AG08396 (cell line): ENCODE data around the gene FAM83D.
A peak's percentile ranks its signal among the peaks of the same experiment; 100 is the strongest.

Source experiments
- DNase-seq: peaks from one replicate; pipeline ENCODE4 v3.0.0; 2012; ENCODE audit warnings: low spot score, mixed read lengths

Gene FAM83D

GRCh38 chr20:38926142-38926933 lies at the start of gene FAM83D:
FAM83D (plus strand) TSS chr20:38926417; CDS start chr20:38926443, 26 bp downstream.
- peak; percentile 100 for DNase-seq

- no peak for DNase-seq
Measured at GRCh38 chr20:38877483-38877882, 48.7 kb upstream of the FAM83D start.

- peak; percentile 48 for DNase-seq
Measured at GRCh38 chr20:38878866-38879265, 47.4 kb upstream of the FAM83D start.

- DNase-seq, result no peak
Measured at GRCh38 chr20:38880952-38881735, 45.1 kb upstream of the FAM83D start.

- DNase-seq, result no peak
Measured at GRCh38 chr20:38881806-38882440, 44.3 kb upstream of the FAM83D start.

- no peak for DNase-seq
Measured at GRCh38 chr20:38882600-38882999, 43.6 kb upstream of the FAM83D start.

GRCh38 chr20:38883081-38883980 lies 42.9 kb upstream of the FAM83D start:
- DNase-seq, result no peak

- DNase-seq, result no peak
Measured at GRCh38 chr20:38883981-38884733, 42.1 kb upstream of the FAM83D start.

- no peak for DNase-seq
Measured at GRCh38 chr20:38885357-38885756, 40.9 kb upstream of the FAM83D start.

GRCh38 chr20:38888059-38888831 lies 38.0 kb upstream of the FAM83D start:
- DNase-seq, result no peak

GRCh38 chr20:38889050-38889449 lies 37.2 kb upstream of the FAM83D start:
- no peak for DNase-seq

GRCh38 chr20:38889792-38890496 lies 36.3 kb upstream of the FAM83D start:
- DNase-seq, result no peak

- no peak for DNase-seq
Measured at GRCh38 chr20:38890497-38890818, 35.8 kb upstream of the FAM83D start.

- no peak for DNase-seq
Measured at GRCh38 chr20:38892091-38892981, 33.9 kb upstream of the FAM83D start.

GRCh38 chr20:38893056-38893564 lies 33.1 kb upstream of the FAM83D start:
- no peak for DNase-seq

- peak; percentile 84 for DNase-seq
Measured at GRCh38 chr20:38893565-38894090, 32.6 kb upstream of the FAM83D start.

- DNase-seq, result no peak
Measured at GRCh38 chr20:38894091-38894847, 31.9 kb upstream of the FAM83D start.
